ENCODE data around the gene ZNF280C. TPM values are rescaled to one million over a fixed set of nuclear protein-coding genes. Genes with fewer than 3 reads are reported as not detected.
"Not testable (repeated sequence)": the region's sequence is repeated elsewhere in the genome, so short reads cannot be mapped to it uniquely, and the experiment has no call there.

The ZNF280C gene
- total RNA-seq, 6 experiments from 2014 or later, result 5.6 to 7.1 (median 6.6) TPM

- no peak for TF ChIP-seq CTCF (IDR thresholded peaks at IDR 0.05)
- Mint-ChIP-seq H3K27me3 (ENCODE audit: insufficient read depth) (no peaks in the 10 kb centered on the region), H3K36me3 (ENCODE audit: low read depth) (no peaks in the 10 kb centered on the region), H3K4me3 (no peak overlapping the region), H3K27ac (no peak overlapping the region), H3K4me1 (ENCODE audit: low read depth) (peaks cover 5% of the 10 kb centered on the region; the same call in 1 of the 2 replicates), H3K9me3 (no peaks in the 10 kb centered on the region)
- DNase-seq, result no peak
Measured at GRCh38 chrX:130260316-130260715, 8.4 kb downstream of the ZNF280C start.

GRCh38 chrX:130253916-130254315 is 14.8 kb downstream of the ZNF280C start:
- Mint-ChIP-seq H3K27me3 (ENCODE audit: insufficient read depth) (no peaks in the 10 kb centered on the region), H3K4me1 (ENCODE audit: low read depth) (no peaks in the 10 kb centered on the region), H3K9me3 (no peaks in the 10 kb centered on the region), H3K36me3 (ENCODE audit: low read depth) (peaks cover 17% of the 10 kb centered on the region), H3K27ac (no peak overlapping the region), H3K4me3 (no peak overlapping the region)
- DNase-seq, result no peak
- TF ChIP-seq CTCF (IDR thresholded peaks at IDR 0.05), result no peak

GRCh38 chrX:130251671-130252070 is 17.0 kb downstream of the ZNF280C start:
- H3K27ac Mint-ChIP-seq, result no peak overlapping the region
- peaks cover 17% of the 10 kb centered on the region for H3K36me3 Mint-ChIP-seq (ENCODE audit: low read depth)
- TF ChIP-seq CTCF (IDR thresholded peaks at IDR 0.05), result no peak
- DNase-seq, result no peak
- H3K4me3 Mint-ChIP-seq, result no peak overlapping the region
- H3K9me3 Mint-ChIP-seq, result no peaks in the 10 kb centered on the region
- H3K4me1 Mint-ChIP-seq (ENCODE audit: low read depth), result peaks cover 2% of the 10 kb centered on the region
- no peaks in the 10 kb centered on the region for H3K27me3 Mint-ChIP-seq (ENCODE audit: insufficient read depth)

- Mint-ChIP-seq H3K36me3 (ENCODE audit: low read depth) (no peaks in the 10 kb centered on the region; the same call in 1 of the 2 replicates), H3K4me3 (no peak overlapping the region), H3K4me1 (ENCODE audit: low read depth) (peaks cover 20% of the 10 kb centered on the region), H3K27ac (no peak overlapping the region), H3K9me3 (no peaks in the 10 kb centered on the region), H3K27me3 (ENCODE audit: insufficient read depth) (no peaks in the 10 kb centered on the region)
- no peak for TF ChIP-seq CTCF (IDR thresholded peaks at IDR 0.05)
- DNase-seq, result no peak
Measured at GRCh38 chrX:130247996-130248395, 20.7 kb downstream of the ZNF280C start.

GRCh38 chrX:130246084-130246483 is 22.6 kb downstream of the ZNF280C start:
- Mint-ChIP-seq H3K9me3 (no peaks in the 10 kb centered on the region), H3K36me3 (ENCODE audit: low read depth) (no peaks in the 10 kb centered on the region; the same call in 1 of the 2 replicates), H3K4me3 (no peak overlapping the region), H3K27ac (peak overlapping the region; percentile 59), H3K27me3 (ENCODE audit: insufficient read depth) (no peaks in the 10 kb centered on the region), H3K4me1 (ENCODE audit: low read depth) (peaks cover 20% of the 10 kb centered on the region)
- TF ChIP-seq CTCF (IDR thresholded peaks at IDR 0.05), result no peak
- DNase-seq, result no peak

GRCh38 chrX:130245441-130245840 is 23.3 kb downstream of the ZNF280C start:
- Mint-ChIP-seq H3K4me1 (ENCODE audit: low read depth) (peaks cover 20% of the 10 kb centered on the region), H3K27ac (peak overlapping the region; percentile 59), H3K36me3 (ENCODE audit: low read depth) (no peaks in the 10 kb centered on the region; the same call in 1 of the 2 replicates), H3K27me3 (ENCODE audit: insufficient read depth) (no peaks in the 10 kb centered on the region), H3K4me3 (no peak overlapping the region), H3K9me3 (no peaks in the 10 kb centered on the region)
- TF ChIP-seq CTCF (IDR thresholded peaks at IDR 0.05), result no peak
- peak; percentile 52 for DNase-seq

GRCh38 chrX:130231184-130231583 is 37.5 kb downstream of the ZNF280C start:
- DNase-seq; H3K27ac Mint-ChIP-seq; H3K4me1 Mint-ChIP-seq (ENCODE audit: low read depth); H3K27me3 Mint-ChIP-seq (ENCODE audit: insufficient read depth); H3K36me3 Mint-ChIP-seq (ENCODE audit: low read depth); H3K9me3 Mint-ChIP-seq; H3K4me3 Mint-ChIP-seq: not testable (repeated sequence)

Measured in HFFc6 (cell line).